Activated CD4-positive, alpha-beta T cell treated with anti-CD3 and anti-CD28 coated beads for 48 hours (primary cell): ENCODE data around the gene CEP97.

ENCODE experiments used
- DNase-seq: peaks from one replicate; pipeline ENCODE4 v3.0.0-alpha.2; 2020

CEP97 gene

GRCh38 chr3:101778385-101779046 lies 54.1 kb downstream of the CEP97 start:
- DNase-seq: no peak

GRCh38 chr3:101779047-101779821 lies 54.8 kb downstream of the CEP97 start, which contains the start of gene NXPE3:
TSS of gene NXPE3 (plus strand) at chr3:101779211. CDS start at chr3:101785597, 6,386 bp downstream.
- peak; percentile 96 for DNase-seq

GRCh38 chr3:101779822-101780381 lies 55.5 kb downstream of the CEP97 start:
- no peak for DNase-seq

GRCh38 chr3:101780661-101781060 lies 56.2 kb downstream of the CEP97 start:
- no peak for DNase-seq

GRCh38 chr3:101781166-101781565 lies 56.8 kb downstream of the CEP97 start:
- DNase-seq: no peak

GRCh38 chr3:101784855-101785613 lies 60.6 kb downstream of the CEP97 start:
- DNase-seq: no peak

GRCh38 chr3:101791778-101792177 lies 67.4 kb downstream of the CEP97 start:
- DNase-seq: no peak

- DNase-seq: no peak
Observed at GRCh38 chr3:101796077-101796680, 71.8 kb downstream of the CEP97 start.

GRCh38 chr3:101801174-101801573 lies 76.8 kb downstream of the CEP97 start:
- no peak for DNase-seq

- no peak for DNase-seq
Observed at GRCh38 chr3:101802179-101802578, 77.8 kb downstream of the CEP97 start.

GRCh38 chr3:101803173-101803782 lies 78.9 kb downstream of the CEP97 start:
- peak; percentile 56 for DNase-seq

- no peak for DNase-seq
Observed at GRCh38 chr3:101803939-101804338, 79.5 kb downstream of the CEP97 start.

- DNase-seq: no peak
Observed at GRCh38 chr3:101806491-101806890, 82.1 kb downstream of the CEP97 start.

GRCh38 chr3:101807888-101808287 lies 83.5 kb downstream of the CEP97 start:
- DNase-seq: no peak

- peak; percentile 27 for DNase-seq
Observed at GRCh38 chr3:101809178-101810021, 85.0 kb downstream of the CEP97 start.

- DNase-seq: no peak
Observed at GRCh38 chr3:101810022-101810418, 85.6 kb downstream of the CEP97 start.

GRCh38 chr3:101811875-101812274 lies 87.5 kb downstream of the CEP97 start:
- no peak for DNase-seq

GRCh38 chr3:101812895-101813294 lies 88.5 kb downstream of the CEP97 start:
- DNase-seq: no peak

GRCh38 chr3:101813817-101814440 lies 89.5 kb downstream of the CEP97 start:
- DNase-seq: no peak

GRCh38 chr3:101814835-101815234 lies 90.4 kb downstream of the CEP97 start:
- no peak for DNase-seq
